Pancreas (tissue), 8 donors: ENCODE measurements around the gene FAM90A26. TPM values are rescaled to one million over a fixed set of nuclear protein-coding genes. Genes with fewer than 3 reads are reported as not detected.

Experiments used
- polyA plus RNA-seq, 2 donors: library from polyadenylated mRNA; stranded (reverse); fragments of 200-250 nt; gene quantifications; one replicate each; pipeline ENCODE4 v1.2.3, GENCODE V29; 2013
- total RNA-seq, 6 donors: library from RNA; stranded (reverse); fragmentation: NEBNext Ultra II Directional in 4 of 6; extraction: Animal tissue kit (Norgen Biotek cat#: 25700) in 4 of 6; gene quantifications; one replicate each; pipeline versions ENCODE4 v1.2.1 to v1.2.4, GENCODE V29; 2021 to 2023
- donor health status: healthy with polysubstance abuse.
- donor health status: DM: no; HTN: no; CAD: no; lungs with moderate emphysema.
- donor health status: DM: no; HTN: no; CAD: no.
- donor health status: Bipolar disorder and iron deficiency.
- donor health status: DM: yes; HTN: yes; CAD: no.
- donor health status: DM: no; HTN: no; CAD: no.
- donor health status: DM: no; HTN: no; CAD: no.
- donor health status: DM: yes; HTN: yes; CAD: no.

The FAM90A26 gene
- total and polyA plus RNA-seq, 8 donors = not detected

Other genes starting within 250 kb of the FAM90A26 start
- not detected for gene USP17L10, start 40.2 kb downstream of the FAM90A26 start, total RNA-seq
- not detected for gene USP17L10, start 40.2 kb downstream of the FAM90A26 start, polyA plus RNA-seq
- gene USP17L11, start 45.0 kb downstream of the FAM90A26 start, total RNA-seq = under 1 TPM in 1 of 6 donors, not detected in 5; 0.09 TPM
- not detected for gene USP17L11, start 45.0 kb downstream of the FAM90A26 start, polyA plus RNA-seq
- gene USP17L12, start 49.7 kb downstream of the FAM90A26 start, total RNA-seq = not detected
- not detected for gene USP17L12, start 49.7 kb downstream of the FAM90A26 start, polyA plus RNA-seq
- gene USP17L13, start 54.5 kb downstream of the FAM90A26 start, total RNA-seq = not detected
- not detected for gene USP17L13, start 54.5 kb downstream of the FAM90A26 start, polyA plus RNA-seq
- gene USP17L15, start 64.0 kb downstream of the FAM90A26 start, total RNA-seq = not detected
- under 1 TPM in 1 of 2 donors, not detected in 1; 0.07 TPM for gene USP17L15, start 64.0 kb downstream of the FAM90A26 start, polyA plus RNA-seq
- gene USP17L17, start 73.5 kb downstream of the FAM90A26 start, total RNA-seq = not detected
- not detected for gene USP17L17, start 73.5 kb downstream of the FAM90A26 start, polyA plus RNA-seq
- gene USP17L18, start 78.2 kb downstream of the FAM90A26 start, total RNA-seq = not detected
- gene USP17L18, start 78.2 kb downstream of the FAM90A26 start, polyA plus RNA-seq = not detected
- not detected for gene USP17L19, start 83.0 kb downstream of the FAM90A26 start, total RNA-seq
- gene USP17L19, start 83.0 kb downstream of the FAM90A26 start, polyA plus RNA-seq = not detected
- not detected for gene USP17L20, start 87.7 kb downstream of the FAM90A26 start, total RNA-seq
- gene USP17L20, start 87.7 kb downstream of the FAM90A26 start, polyA plus RNA-seq = not detected
- not detected for gene USP17L21, start 92.5 kb downstream of the FAM90A26 start, total RNA-seq
- not detected for gene USP17L21, start 92.5 kb downstream of the FAM90A26 start, polyA plus RNA-seq
- not detected for gene USP17L22, start 97.2 kb downstream of the FAM90A26 start, total RNA-seq
- not detected for gene USP17L22, start 97.2 kb downstream of the FAM90A26 start, polyA plus RNA-seq
- gene USP17L24, start 154.8 kb downstream of the FAM90A26 start, total RNA-seq = not detected
- gene USP17L24, start 154.8 kb downstream of the FAM90A26 start, polyA plus RNA-seq = not detected
- not detected for gene USP17L25, start 159.5 kb downstream of the FAM90A26 start, total RNA-seq
- not detected for gene USP17L25, start 159.5 kb downstream of the FAM90A26 start, polyA plus RNA-seq
- not detected for gene USP17L26, start 164.2 kb downstream of the FAM90A26 start, total RNA-seq
- not detected for gene USP17L26, start 164.2 kb downstream of the FAM90A26 start, polyA plus RNA-seq
- gene USP17L5, start 169.0 kb downstream of the FAM90A26 start, total RNA-seq = not detected
- gene USP17L5, start 169.0 kb downstream of the FAM90A26 start, polyA plus RNA-seq = not detected
- gene USP17L27, start 173.7 kb downstream of the FAM90A26 start, total RNA-seq = not detected
- gene USP17L27, start 173.7 kb downstream of the FAM90A26 start, polyA plus RNA-seq = not detected
- gene USP17L28, start 178.5 kb downstream of the FAM90A26 start, total RNA-seq = not detected
- not detected for gene USP17L28, start 178.5 kb downstream of the FAM90A26 start, polyA plus RNA-seq
- gene USP17L29, start 183.2 kb downstream of the FAM90A26 start, total RNA-seq = not detected
- not detected for gene USP17L29, start 183.2 kb downstream of the FAM90A26 start, polyA plus RNA-seq
- not detected for gene USP17L30, start 192.7 kb downstream of the FAM90A26 start, total RNA-seq
- gene USP17L30, start 192.7 kb downstream of the FAM90A26 start, polyA plus RNA-seq = not detected